PC-3 (cell line): ENCODE data around the gene PHAF1. TPM values are rescaled to one million over a fixed set of nuclear protein-coding genes. Genes with fewer than 3 reads are reported as not detected.

Experiments
- ATAC-seq: fragments of 200-7000 bp; cut with Tn5 transposase; 2 replicates; pipeline ENCODE4 v1.9.1; 2020; ENCODE audit warnings: mild to moderate bottlenecking, moderate library complexity
- BruUV-seq: library from RNA; stranded (reverse); fragments of 400-500 nt; replicated peaks from 2 replicates; lab custom pipeline; 2021; lab: Mats Ljungman, UMichigan
- CTCF ChIA-PET: fragments of 300-600 bp; sonication (Branson Sonifier 250); formaldehyde crosslinking; loops from one replicate; lab custom pipeline; 2022; ENCODE audit warnings: antibody characterized with exemption; lab: Charles Lee
- POLR2A ChIA-PET: fragments of 300-600 bp; sonication (Branson Sonifier 250); formaldehyde crosslinking; loops from one replicate; lab custom pipeline; 2022; ENCODE audit warnings: antibody characterized with exemption; ENCODE audit not compliant: unreplicated experiment; lab: Charles Lee
- DNase-seq: peaks from one replicate; pipeline ENCODE4 v3.0.0-alpha.2; 2015
- H2AFZ ChIP-seq: fragments of 300-600 bp; sonication (generic); 2 replicates; pipeline ENCODE4 v1.6.0; 2016; ENCODE audit warnings: antibody characterized with exemption, low read length
- H3F3A ChIP-seq: fragments of 300-600 bp; sonication (generic); one replicate; pipeline ENCODE4 v1.6.0; 2017; ENCODE audit warnings: antibody characterized with exemption, low read length, control low read depth, mild to moderate bottlenecking; ENCODE audit not compliant: unreplicated experiment
- H3K27ac ChIP-seq: fragments of 300-600 bp; sonication (generic); 2 replicates; pipeline ENCODE4 v1.5.1; 2016; ENCODE audit warnings: mild to moderate bottlenecking, low read length
- H3K27me3 ChIP-seq: fragments of 300-600 bp; sonication (generic); 2 replicates; pipeline ENCODE4 v1.6.1; 2016; ENCODE audit warnings: low read length, mixed read lengths
- H3K36me3 ChIP-seq: fragments of 300-600 bp; sonication (generic); 2 replicates; pipeline ENCODE4 v1.6.1; 2016; ENCODE audit warnings: low read depth, mixed run types, low read length, mixed read lengths
- H3K4me1 ChIP-seq: fragments of 300-600 bp; sonication (generic); 2 replicates; pipeline ENCODE4 v1.5.1; 2016; ENCODE audit warnings: low read length; ENCODE audit not compliant: insufficient read depth
- H3K4me2 ChIP-seq: fragments of 300-600 bp; sonication (generic); 2 replicates; pipeline ENCODE4 v1.6.0; 2016; ENCODE audit warnings: low read length
- H3K4me3 ChIP-seq: fragments of 300-600 bp; sonication (generic); 2 replicates; pipeline ENCODE4 v1.5.1; 2016; ENCODE audit warnings: mild to moderate bottlenecking, low read length, mixed read lengths
- H3K79me2 ChIP-seq: fragments of 300-600 bp; sonication (generic); 2 replicates; pipeline ENCODE4 v1.6.1; 2017; ENCODE audit warnings: low read length, mixed read lengths
- H3K9ac ChIP-seq: fragments of 300-600 bp; sonication (generic); 2 replicates; pipeline ENCODE4 v1.6.0; 2016; ENCODE audit warnings: mild to moderate bottlenecking, low read length
- H3K9me2 ChIP-seq: fragments of 300-600 bp; sonication (generic); replicated peaks from 2 replicates; pipeline ENCODE4 v1.6.1; 2016; ENCODE audit warnings: mixed run types, low read length, mixed read lengths
- H3K9me3 ChIP-seq: fragments of 300-600 bp; sonication (generic); 2 replicates; pipeline ENCODE4 v1.6.1; 2016; ENCODE audit warnings: low read length, mixed read lengths
- H4K20me1 ChIP-seq: fragments of 300-600 bp; sonication (generic); 2 replicates; pipeline ENCODE4 v1.6.1; 2016; ENCODE audit warnings: low read length, mixed read lengths
- CTCF ChIP-seq: fragments of 300-600 bp; sonication (generic); conservative IDR thresholded peaks from 2 replicates; pipeline ENCODE4 v1.5.1; 2017; ENCODE audit warnings: antibody characterized with exemption, low read depth, mild to moderate bottlenecking, low read length
- EZH2 ChIP-seq: fragments of 300-600 bp; sonication (generic); IDR thresholded peaks from one replicate; pipeline ENCODE4 v1.6.1; 2017; ENCODE audit warnings: antibody characterized with exemption, mild to moderate bottlenecking, low read length; ENCODE audit not compliant: unreplicated experiment
- EZH2phosphoT487 ChIP-seq: fragments of 300-600 bp; sonication (generic); IDR thresholded peaks from 2 replicates; pipeline ENCODE4 v1.6.1; 2018; ENCODE audit warnings: mild to moderate bottlenecking, antibody characterized with exemption, low read length, borderline replicate concordance
- intact Hi-C: fragments of 100-400 bp; cut with micrococcal nuclease; formaldehyde crosslinking; loops from 2 replicates; pipeline ENCODE4 v1.9.0; 2023
- total RNA-seq: library from RNA; depleted of rRNA; stranded (reverse); fragments of >200 nt; gene quantifications from 2 replicates; pipeline ENCODE4 v1.2.3, GENCODE V29; 2014

PHAF1 gene
- total RNA-seq, 1 experiment from 2014 or later, result 18.8 TPM

GRCh38 chr16:67191411-67191994 lies 81.8 kb downstream of the PHAF1 start:
- BruUV-seq, result no TSS peak
- no peaks in the 10 kb centered on the region for H3F3A ChIP-seq
- peak overlapping the region; percentile 99; the same call in 1 of the 2 replicates for H3K9ac ChIP-seq
- H3K9me2 ChIP-seq, result no peaks in the 10 kb centered on the region
- no peak overlapping the region for H3K27ac ChIP-seq
- ChIA-PET POLR2A (no interaction called here), CTCF (no interaction called here)
- peaks cover 30% of the 10 kb centered on the region for H3K79me2 ChIP-seq
- H3K27me3 ChIP-seq, result no peaks in the 10 kb centered on the region
- peak overlapping the region; percentile 98; the same call in 1 of the 2 replicates for H3K4me3 ChIP-seq
- no peak for DNase-seq
- H4K20me1 ChIP-seq, result no peaks in the 10 kb centered on the region; the same call in 1 of the 2 replicates
- peaks cover 18% of the 10 kb centered on the region; the same call in 1 of the 2 replicates for H3K36me3 ChIP-seq
- no peak; the same call in 1 of the 2 replicates for ATAC-seq
- no peaks in the 10 kb centered on the region for H3K9me3 ChIP-seq
- TF ChIP-seq EZH2, result no peak
- no peak for TF ChIP-seq CTCF
- TF ChIP-seq EZH2phosphoT487, result no peak
- H3K4me1 ChIP-seq, result peaks cover 17% of the 10 kb centered on the region
- peak overlapping the region; percentile 75 for H2AFZ ChIP-seq
- intact Hi-C loops, result loop anchor here (10.0 kb wide), 1 partner anchor 53 kb away; the partner anchor contains the start of genes FHOD1 and SLC9A5
- H3K4me2 ChIP-seq, result peak overlapping the region; percentile 68

- peak within 1 kb of the TSS; percentile 94 for H3K4me2 ChIP-seq
- H3K9ac ChIP-seq, result peak within 1 kb of the TSS; percentile 99
- no peaks in the 10 kb centered on the region; the same call in none of the 2 replicates for H4K20me1 ChIP-seq
- no peaks in the 10 kb centered on the region for H3F3A ChIP-seq
- no peaks in the 10 kb centered on the region for H3K9me2 ChIP-seq
- H2AFZ ChIP-seq, result peak within 1 kb of the TSS; percentile 75
- no peaks in the 10 kb centered on the region for H3K9me3 ChIP-seq
- peaks cover 30% of the 10 kb centered on the region for H3K79me2 ChIP-seq
- intact Hi-C loops, result loop anchor here (10.0 kb wide), 1 partner anchor 53 kb away; the partner anchor contains the start of genes FHOD1 and SLC9A5
- CTCF ChIA-PET, result no interaction called here
- peak within 1 kb of the TSS; percentile 32 for H3K27ac ChIP-seq
- H3K36me3 ChIP-seq, result peaks cover 18% of the 10 kb centered on the region; the same call in 1 of the 2 replicates
- H3K27me3 ChIP-seq, result no peaks in the 10 kb centered on the region
- peak within 1 kb of the TSS; percentile 98 for H3K4me3 ChIP-seq
- POLR2A ChIA-PET, result no interaction called here
- peak; percentile 95 for ATAC-seq
- no TSS peak for BruUV-seq
- no peak for TF ChIP-seq CTCF
- TF ChIP-seq EZH2phosphoT487, result no peak
- no peak for TF ChIP-seq EZH2
- DNase-seq, result peak; percentile 88
- peaks cover 14% of the 10 kb centered on the region for H3K4me1 ChIP-seq
Observed at GRCh38 chr16:67191995-67192681, 82.4 kb downstream of the PHAF1 start, which contains the start of gene E2F4. E2F4 (plus strand) TSS chr16:67192155; CDS start chr16:67192228, 73 bp downstream.
